Measurements from ENCODE around the gene TMEM108. TPM values are rescaled to one million over a fixed set of nuclear protein-coding genes. Genes with fewer than 3 reads are reported as not detected.

Gene TMEM108
- total RNA-seq, 1 experiment from 2014 or later, result 0.12 TPM

GRCh38 chr3:133162670-133163305, 124.6 kb downstream of the TMEM108 start:
- no peak for DNase-seq (ENCODE audit: low read depth)

- DNase-seq (ENCODE audit: low read depth), result no peak
Measured at GRCh38 chr3:133167340-133168024, 129.3 kb downstream of the TMEM108 start.

- no peak for DNase-seq (ENCODE audit: low read depth)
Measured at GRCh38 chr3:133168025-133168401, 129.8 kb downstream of the TMEM108 start.

- DNase-seq (ENCODE audit: low read depth), result no peak
Measured at GRCh38 chr3:133169331-133170068, 131.3 kb downstream of the TMEM108 start.

- no peak for DNase-seq (ENCODE audit: low read depth)
Measured at GRCh38 chr3:133171831-133172230, 133.6 kb downstream of the TMEM108 start.

- no peak for DNase-seq (ENCODE audit: low read depth)
Measured at GRCh38 chr3:133181392-133182150, 143.4 kb downstream of the TMEM108 start.

- DNase-seq (ENCODE audit: low read depth), result no peak
Measured at GRCh38 chr3:133187870-133188379, 149.7 kb downstream of the TMEM108 start.

- DNase-seq (ENCODE audit: low read depth), result no peak
Measured at GRCh38 chr3:133188996-133189395, 150.8 kb downstream of the TMEM108 start.

GRCh38 chr3:133189893-133190292, 151.7 kb downstream of the TMEM108 start:
- no peak for DNase-seq (ENCODE audit: low read depth)

- no peak for DNase-seq (ENCODE audit: low read depth)
Measured at GRCh38 chr3:133191818-133192217, 153.6 kb downstream of the TMEM108 start.

GRCh38 chr3:133192363-133192945, 154.3 kb downstream of the TMEM108 start:
- no peak for DNase-seq (ENCODE audit: low read depth)

GRCh38 chr3:133192967-133193366, 154.8 kb downstream of the TMEM108 start:
- no peak for DNase-seq (ENCODE audit: low read depth)

- DNase-seq (ENCODE audit: low read depth), result no peak
Measured at GRCh38 chr3:133196527-133196926, 158.3 kb downstream of the TMEM108 start.

GRCh38 chr3:133197619-133198018, 159.4 kb downstream of the TMEM108 start:
- no peak for DNase-seq (ENCODE audit: low read depth)

GRCh38 chr3:133206921-133207320, 168.7 kb downstream of the TMEM108 start:
- DNase-seq (ENCODE audit: low read depth), result no peak

- no peak for DNase-seq (ENCODE audit: low read depth)
Measured at GRCh38 chr3:133208184-133208583, 170.0 kb downstream of the TMEM108 start.

GRCh38 chr3:133209871-133210550, 171.8 kb downstream of the TMEM108 start:
- no peak for DNase-seq (ENCODE audit: low read depth)

- no peak for DNase-seq (ENCODE audit: low read depth)
Measured at GRCh38 chr3:133210656-133211055, 172.5 kb downstream of the TMEM108 start.

GRCh38 chr3:133211449-133211848, 173.3 kb downstream of the TMEM108 start:
- DNase-seq (ENCODE audit: low read depth), result no peak

GRCh38 chr3:133211856-133212255, 173.7 kb downstream of the TMEM108 start:
- no peak for DNase-seq (ENCODE audit: low read depth)

- no peak for DNase-seq (ENCODE audit: low read depth)
Measured at GRCh38 chr3:133213937-133214336, 175.7 kb downstream of the TMEM108 start.
